T-helper 2 cell treated with Interferon-gamma antibody and Interleukin-4, amounts not matched to agents 5 μg/mL and 100 μg/mL, for 36 hours (primary cell): ENCODE data around the gene PPEF1.
"Not testable (repeated sequence)": the region's sequence is repeated elsewhere in the genome, so short reads cannot be mapped to it uniquely, and the experiment has no call there.

ENCODE experiments used
- DNase-seq: peaks from one replicate; pipeline ENCODE4 v3.0.0; 2021; ENCODE audit warnings: low spot score
- H3K27ac Mint-ChIP-seq: one replicate; pipeline ENCODE4 v1.8.0; 2021; ENCODE audit warnings: mild to moderate bottlenecking, mixed read lengths
- H3K27me3 Mint-ChIP-seq: one replicate; pipeline ENCODE4 v1.8.0; 2021; ENCODE audit warnings: low read depth, mixed read lengths
- H3K36me3 Mint-ChIP-seq: one replicate; pipeline ENCODE4 v1.8.0; 2021; ENCODE audit warnings: low read depth, mixed read lengths
- H3K4me1 Mint-ChIP-seq: one replicate; pipeline ENCODE4 v1.8.0; 2021; ENCODE audit warnings: low read depth, mixed read lengths
- H3K4me3 Mint-ChIP-seq: one replicate; pipeline ENCODE4 v1.8.0; 2022; ENCODE audit warnings: mild to moderate bottlenecking, moderate library complexity, mixed read lengths
- H3K9me3 Mint-ChIP-seq: one replicate; pipeline ENCODE4 v1.8.0; 2021; ENCODE audit warnings: mixed read lengths

Gene PPEF1

DNA sequence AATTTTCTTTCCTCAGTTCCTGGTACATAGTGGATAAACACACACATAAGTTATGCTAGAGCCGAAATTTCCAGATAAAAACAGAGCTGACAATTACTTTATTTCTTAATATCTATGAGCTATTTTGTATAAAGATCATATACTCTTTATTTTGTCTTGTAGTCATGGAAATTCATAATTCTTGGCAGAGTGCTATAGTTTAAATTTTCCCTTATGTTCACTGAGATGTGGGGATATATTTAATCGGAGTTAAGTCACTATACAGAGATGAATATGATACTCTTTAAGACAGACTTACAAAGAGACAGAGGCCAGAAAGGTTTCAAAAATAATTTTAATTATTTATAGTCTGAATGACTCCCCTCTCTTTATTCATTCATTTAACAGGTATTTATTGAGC is 89.7 kb downstream of the PPEF1 start:
- no peaks in the 10 kb centered on the region for H3K36me3 Mint-ChIP-seq
- H3K27me3 Mint-ChIP-seq: no peaks in the 10 kb centered on the region
- H3K4me3 Mint-ChIP-seq: no peak overlapping the region
- H3K27ac Mint-ChIP-seq: no peak overlapping the region
- DNase-seq: no peak
- no peaks in the 10 kb centered on the region for H3K4me1 Mint-ChIP-seq
- H3K9me3 Mint-ChIP-seq: no peaks in the 10 kb centered on the region

DNA sequence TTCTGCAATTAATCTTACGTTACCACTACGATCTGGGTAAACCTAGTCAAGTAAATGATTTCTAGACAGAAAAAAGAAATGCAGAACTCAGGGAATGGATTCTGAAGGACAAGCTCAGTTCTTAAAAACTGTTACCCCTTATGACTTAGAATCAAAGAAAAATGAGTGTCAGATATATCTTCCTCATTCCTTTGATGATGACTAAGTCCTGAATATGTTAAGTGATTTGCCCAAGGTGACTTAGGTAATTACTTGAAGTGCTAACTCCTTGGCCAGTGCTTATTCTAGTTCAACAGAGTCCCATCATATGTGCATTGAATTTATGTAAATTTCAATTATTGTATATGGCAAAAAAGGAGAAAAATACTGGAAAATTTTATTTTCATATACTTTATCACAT is 92.5 kb downstream of the PPEF1 start:
- Mint-ChIP-seq H3K4me3 (no peak overlapping the region), H3K4me1 (no peaks in the 10 kb centered on the region), H3K36me3 (no peaks in the 10 kb centered on the region), H3K9me3 (no peaks in the 10 kb centered on the region), H3K27ac (no peak overlapping the region), H3K27me3 (no peaks in the 10 kb centered on the region)
- DNase-seq: no peak

DNA sequence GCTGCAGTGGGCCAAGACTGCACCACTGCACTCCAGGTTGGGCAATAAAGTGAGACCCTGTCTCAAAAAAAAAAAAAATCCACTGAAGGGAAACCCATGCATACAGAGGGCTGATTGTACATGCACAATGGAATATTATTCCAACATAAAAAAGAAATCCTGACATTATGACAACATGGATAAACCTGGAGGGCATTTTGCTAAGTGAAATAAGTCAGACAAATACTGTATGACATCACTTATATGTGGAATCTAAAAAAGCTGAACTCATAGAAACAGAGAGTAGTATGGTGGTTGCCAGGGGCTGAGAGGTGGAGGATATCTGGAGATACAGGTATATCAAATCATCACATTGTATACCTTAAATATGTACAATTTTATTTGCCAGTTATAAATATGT is 102.2 kb downstream of the PPEF1 start:
- Mint-ChIP-seq H3K27ac (no peak overlapping the region), H3K4me3 (no peak overlapping the region), H3K27me3 (no peaks in the 10 kb centered on the region), H3K4me1 (no peaks in the 10 kb centered on the region), H3K36me3 (no peaks in the 10 kb centered on the region), H3K9me3 (no peaks in the 10 kb centered on the region)
- DNase-seq: no peak

DNA sequence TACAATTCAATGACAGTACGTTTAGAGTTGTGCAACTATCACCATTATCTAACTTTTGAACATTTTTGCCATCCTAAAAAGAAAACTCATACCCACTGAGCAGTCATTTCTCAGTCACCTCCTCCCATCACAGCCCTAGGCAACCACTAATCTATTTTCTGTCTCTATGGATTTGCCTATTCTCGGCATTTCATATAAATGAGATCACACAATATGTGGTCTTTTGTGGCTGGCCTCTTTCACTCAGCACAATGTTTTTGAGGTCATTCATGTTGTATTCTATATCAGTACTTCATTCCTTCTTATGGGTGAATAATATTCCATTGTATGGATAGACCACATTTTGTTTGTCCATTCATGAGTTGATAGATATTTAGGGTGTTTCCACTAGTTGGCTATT is 103.0 kb downstream of the PPEF1 start:
- no peaks in the 10 kb centered on the region for H3K9me3 Mint-ChIP-seq
- no peak overlapping the region for H3K4me3 Mint-ChIP-seq
- H3K36me3 Mint-ChIP-seq: no peaks in the 10 kb centered on the region
- no peak overlapping the region for H3K27ac Mint-ChIP-seq
- no peak for DNase-seq
- H3K27me3 Mint-ChIP-seq: no peaks in the 10 kb centered on the region
- H3K4me1 Mint-ChIP-seq: no peaks in the 10 kb centered on the region

DNA sequence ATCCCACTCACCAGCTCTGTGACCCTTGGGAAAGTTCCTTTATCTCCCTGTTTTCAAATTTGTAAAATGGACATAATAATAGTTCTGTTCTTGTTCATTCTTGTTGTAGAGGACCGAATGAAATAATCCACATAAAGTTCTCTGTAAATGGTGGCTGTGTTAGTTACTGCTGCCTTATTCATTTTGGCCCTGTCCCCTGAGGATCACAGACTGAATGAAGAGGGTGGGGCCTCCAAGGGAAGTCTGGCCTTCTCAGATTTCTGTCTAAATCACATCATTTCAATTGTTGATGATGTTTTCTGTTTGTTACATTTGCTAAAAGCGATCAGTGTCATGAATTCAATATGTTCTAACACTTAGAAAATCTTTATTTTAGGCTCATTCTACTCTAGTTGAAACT is 117.9 kb downstream of the PPEF1 start:
- no peak for DNase-seq
- no peaks in the 10 kb centered on the region for H3K9me3 Mint-ChIP-seq
- H3K27me3 Mint-ChIP-seq: no peaks in the 10 kb centered on the region
- no peaks in the 10 kb centered on the region for H3K36me3 Mint-ChIP-seq
- H3K27ac Mint-ChIP-seq: no peak overlapping the region
- H3K4me3 Mint-ChIP-seq: no peak overlapping the region
- H3K4me1 Mint-ChIP-seq: no peaks in the 10 kb centered on the region

DNA sequence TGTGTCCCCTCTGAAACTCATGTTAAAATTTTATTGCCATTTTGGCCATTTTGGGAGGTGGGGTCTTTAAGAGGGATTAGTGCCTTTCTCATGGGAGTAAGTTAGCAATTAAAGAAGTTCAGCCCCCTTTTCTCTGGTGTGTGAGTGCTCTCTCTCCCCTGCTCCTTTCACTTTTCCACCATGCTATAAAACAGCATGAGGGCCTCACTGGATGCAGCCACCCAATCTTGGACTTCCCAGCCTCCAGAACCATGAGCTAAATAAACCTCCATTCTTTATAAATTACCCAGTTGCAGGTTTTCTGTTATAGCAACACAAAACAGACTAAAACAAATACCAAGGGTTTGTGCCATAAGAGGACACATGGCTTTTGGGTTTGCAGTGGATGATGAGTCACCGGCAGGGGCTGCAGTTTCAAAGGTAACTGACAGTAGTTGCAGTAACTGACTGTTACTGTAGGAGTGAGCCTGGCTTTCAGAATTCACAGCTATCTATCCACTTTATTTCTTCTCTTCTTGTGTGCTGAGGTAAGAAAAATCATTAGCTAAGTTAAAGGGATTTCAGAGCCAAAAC is 121.5 kb downstream of the PPEF1 start:
- no peaks in the 10 kb centered on the region for H3K36me3 Mint-ChIP-seq

DNA sequence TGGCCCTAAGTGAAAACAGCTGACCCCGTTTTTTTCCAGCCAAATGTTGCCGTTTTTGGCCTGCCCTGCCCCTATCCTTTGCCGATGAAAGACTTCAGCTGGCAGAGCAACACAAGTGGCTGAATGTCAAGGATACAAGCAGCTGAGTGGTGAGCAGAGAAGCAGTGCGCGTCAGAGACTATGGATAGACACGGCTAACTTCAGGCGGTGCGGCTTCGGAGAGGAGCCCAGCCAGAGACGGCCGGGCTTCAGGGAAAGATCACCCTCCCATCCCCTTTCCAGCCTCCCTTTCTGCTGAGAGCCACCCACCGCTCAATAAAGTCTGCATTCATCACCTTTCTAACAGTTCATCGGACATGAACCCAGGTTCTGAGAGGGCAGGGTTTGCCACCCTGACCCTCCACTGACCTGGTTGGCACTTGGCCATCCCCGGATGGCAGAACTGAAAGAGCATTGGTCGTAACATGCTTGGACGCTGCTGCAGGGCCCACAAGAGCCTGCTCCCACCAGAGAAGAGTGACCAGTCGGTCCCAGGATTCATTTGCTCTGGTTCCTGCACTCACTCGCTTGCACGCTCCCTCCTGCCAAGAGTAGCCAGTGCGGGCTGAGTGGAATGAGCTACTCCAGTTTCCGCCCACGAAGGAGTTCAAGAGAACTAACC is 125.8 kb downstream of the PPEF1 start:
- Mint-ChIP-seq H3K4me1 (no peaks in the 10 kb centered on the region), H3K9me3 (no peaks in the 10 kb centered on the region), H3K27me3 (no peaks in the 10 kb centered on the region), H3K36me3 (no peaks in the 10 kb centered on the region), H3K27ac (no peak overlapping the region), H3K4me3 (no peak overlapping the region)
- no peak for DNase-seq

More for the DNA sequence above, 121.5 kb downstream of the PPEF1 start:
- no peaks in the 10 kb centered on the region for H3K9me3 Mint-ChIP-seq
- DNase-seq: no peak
- no peak overlapping the region for H3K27ac Mint-ChIP-seq
- no peak overlapping the region for H3K4me3 Mint-ChIP-seq
- no peaks in the 10 kb centered on the region for H3K4me1 Mint-ChIP-seq
- no peaks in the 10 kb centered on the region for H3K27me3 Mint-ChIP-seq

DNA sequence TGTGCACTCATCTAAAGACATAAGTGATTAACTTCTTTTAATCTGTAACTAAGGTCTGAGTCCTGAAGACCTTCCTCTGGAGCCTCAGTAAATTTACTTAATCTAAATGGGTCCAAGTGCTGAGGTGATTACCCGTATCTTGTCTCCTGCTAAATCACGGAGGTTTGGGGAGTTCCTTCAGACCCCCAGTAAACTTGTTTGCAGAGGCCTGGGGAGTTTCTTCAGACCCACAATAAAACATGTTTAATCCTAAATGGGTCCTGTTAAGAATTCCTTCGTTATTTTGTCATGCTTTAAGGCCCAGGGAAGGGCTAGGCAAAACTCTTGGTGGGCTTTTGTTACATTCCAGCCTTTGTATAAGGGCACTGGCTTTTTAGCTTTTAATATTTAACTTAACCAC is 140.5 kb downstream of the PPEF1 start:
- not testable (repeated sequence) for H3K9me3 Mint-ChIP-seq, H3K4me1 Mint-ChIP-seq, H3K27ac Mint-ChIP-seq, H3K36me3 Mint-ChIP-seq, H3K27me3 Mint-ChIP-seq, H3K4me3 Mint-ChIP-seq, DNase-seq

DNA sequence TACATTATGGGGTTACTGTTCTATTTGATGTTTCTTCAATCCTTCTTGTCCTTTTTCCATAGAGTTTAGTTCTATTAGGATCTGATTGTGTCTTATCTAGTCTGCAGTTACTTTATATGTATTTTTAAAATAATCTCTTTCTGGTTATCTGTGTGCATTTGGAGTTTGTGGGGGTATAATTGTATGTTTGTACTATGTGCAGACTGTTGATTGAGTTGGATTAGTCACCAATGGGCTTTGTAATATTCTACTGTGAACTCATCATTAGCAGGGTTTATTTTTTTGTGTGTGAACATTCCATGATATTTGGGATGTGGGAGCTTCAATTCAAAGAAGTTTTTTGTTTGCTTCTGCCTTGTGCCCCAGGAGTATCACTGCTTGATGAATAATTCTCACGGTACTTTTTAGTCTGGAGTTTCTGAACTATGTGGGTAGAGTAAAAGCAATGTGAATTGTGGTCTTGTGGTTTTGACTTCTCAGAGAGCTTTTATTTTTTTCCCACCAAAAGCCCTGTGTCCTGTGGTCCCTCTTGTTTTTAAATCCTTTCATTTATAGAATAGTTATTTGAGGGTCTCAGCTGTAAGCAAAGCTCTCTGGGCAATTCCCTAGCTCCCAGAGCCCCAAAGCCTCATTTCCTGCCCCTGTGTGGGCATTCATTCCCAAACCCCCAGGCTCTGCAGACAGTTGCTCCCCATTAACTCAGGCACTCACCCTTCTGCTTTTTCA is 148.6 kb downstream of the PPEF1 start:
- H3K4me3 Mint-ChIP-seq: no peak overlapping the region
- no peak overlapping the region for H3K27ac Mint-ChIP-seq
- no peaks in the 10 kb centered on the region for H3K36me3 Mint-ChIP-seq
- H3K4me1 Mint-ChIP-seq: no peaks in the 10 kb centered on the region
- DNase-seq: no peak
- no peaks in the 10 kb centered on the region for H3K9me3 Mint-ChIP-seq
- H3K27me3 Mint-ChIP-seq: no peaks in the 10 kb centered on the region

DNA sequence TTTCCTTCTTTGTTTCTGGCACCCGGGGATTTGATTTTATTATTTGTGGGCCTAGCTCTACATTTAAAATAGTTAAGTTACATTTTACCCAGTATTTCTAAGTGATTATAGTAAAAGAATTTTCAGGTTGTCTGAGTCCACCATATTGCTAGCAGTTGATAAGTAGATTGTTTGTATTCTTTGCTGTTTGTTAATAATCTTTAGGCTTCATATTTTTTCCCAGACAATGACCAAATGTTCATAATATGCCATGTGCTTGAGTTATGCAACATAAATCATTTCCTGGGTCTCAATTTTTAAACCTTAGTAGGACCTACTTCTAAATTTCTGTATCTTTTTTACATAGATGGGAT is 149.2 kb downstream of the PPEF1 start:
- DNase-seq: no peak
- H3K27me3 Mint-ChIP-seq: no peaks in the 10 kb centered on the region
- H3K27ac Mint-ChIP-seq: no peak overlapping the region
- H3K9me3 Mint-ChIP-seq: no peaks in the 10 kb centered on the region
- H3K4me3 Mint-ChIP-seq: no peak overlapping the region
- no peaks in the 10 kb centered on the region for H3K4me1 Mint-ChIP-seq
- no peaks in the 10 kb centered on the region for H3K36me3 Mint-ChIP-seq

DNA sequence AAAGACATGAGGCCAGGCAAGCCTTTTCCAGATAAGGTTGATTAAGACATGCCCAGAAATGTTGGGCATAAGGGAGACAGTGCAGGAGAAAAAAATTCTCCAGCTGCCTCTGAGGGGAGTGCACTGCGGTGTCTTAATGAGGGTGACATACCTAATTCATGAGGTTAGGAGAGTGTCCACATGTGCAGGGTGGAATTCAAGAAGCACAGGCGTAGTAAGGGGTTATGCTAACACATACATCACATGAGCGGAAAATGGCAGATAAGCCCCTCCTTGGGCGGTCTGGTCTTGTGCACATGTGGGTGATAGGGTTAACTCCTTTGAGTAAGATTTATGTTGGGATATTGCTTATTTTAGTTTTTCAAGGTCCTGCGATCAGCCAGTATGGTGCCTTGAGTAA is 154.1 kb downstream of the PPEF1 start:
- H3K27me3 Mint-ChIP-seq: no peaks in the 10 kb centered on the region
- no peak overlapping the region for H3K27ac Mint-ChIP-seq
- H3K9me3 Mint-ChIP-seq: no peaks in the 10 kb centered on the region
- no peak for DNase-seq
- H3K4me3 Mint-ChIP-seq: no peak overlapping the region
- H3K36me3 Mint-ChIP-seq: no peaks in the 10 kb centered on the region
- H3K4me1 Mint-ChIP-seq: no peaks in the 10 kb centered on the region

DNA sequence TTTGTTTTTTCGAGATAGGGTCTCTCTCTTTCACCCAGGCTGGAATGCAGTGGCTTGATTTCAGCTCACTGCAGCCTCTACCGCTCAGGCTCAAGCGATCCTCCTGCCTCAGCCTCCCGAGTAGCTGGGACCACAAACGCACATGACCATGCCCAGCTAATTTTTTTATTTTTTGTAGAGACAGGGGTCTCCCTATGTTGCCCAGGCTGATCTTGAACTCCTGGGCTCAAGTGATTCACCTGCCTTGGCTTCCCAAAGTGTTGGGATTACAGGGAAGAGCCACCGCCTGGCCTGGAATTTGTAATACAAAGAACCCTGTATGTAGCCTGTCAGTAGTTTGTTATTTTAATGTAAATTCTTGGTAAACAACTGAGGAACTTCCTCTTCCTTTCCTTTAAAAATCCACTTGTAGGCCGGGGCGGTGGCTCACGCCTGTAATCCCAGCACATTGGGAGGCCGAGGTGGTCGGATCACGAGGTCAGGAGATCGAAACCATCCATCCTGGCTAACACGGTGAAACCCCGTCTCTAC is 157.0 kb downstream of the PPEF1 start:
- DNase-seq: no peak
- Mint-ChIP-seq H3K27me3 (no peaks in the 10 kb centered on the region), H3K4me3 (no peak overlapping the region), H3K4me1 (no peaks in the 10 kb centered on the region), H3K27ac (no peak overlapping the region), H3K36me3 (no peaks in the 10 kb centered on the region), H3K9me3 (no peaks in the 10 kb centered on the region)

DNA sequence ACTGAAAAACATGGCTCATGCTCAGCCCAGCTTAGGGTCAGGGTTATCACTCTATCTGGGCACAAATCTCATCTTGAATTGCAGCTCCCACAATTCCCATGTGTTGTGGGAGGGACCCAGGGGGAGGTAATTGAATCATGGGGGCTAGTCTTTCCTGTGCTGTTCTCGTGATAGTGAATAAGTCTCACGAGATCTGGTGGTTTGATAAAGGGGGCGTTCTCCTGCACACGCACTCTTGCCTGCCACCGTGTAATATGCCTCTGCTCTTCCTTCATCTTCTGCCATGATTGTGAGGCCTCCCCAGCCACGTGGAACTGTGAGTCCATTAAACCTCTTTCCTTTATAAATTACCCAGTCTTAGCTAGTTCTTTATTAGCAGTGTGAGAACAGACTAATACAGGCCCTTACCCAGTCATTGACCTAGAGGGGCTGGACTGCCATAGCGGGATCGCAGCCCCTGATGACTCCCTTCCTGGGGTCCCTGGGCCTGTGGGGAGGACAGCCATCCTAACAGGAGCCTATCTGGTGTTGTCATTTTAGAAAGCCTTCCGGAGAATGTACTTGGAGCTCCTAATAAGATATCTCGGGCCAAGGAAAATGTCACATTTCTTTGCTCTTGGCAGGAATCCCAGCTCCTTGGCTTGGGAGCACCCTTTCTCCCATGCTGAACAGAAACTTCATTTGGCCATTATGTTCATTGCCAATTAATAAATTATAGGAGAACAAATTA is 163.9 kb downstream of the PPEF1 start:
- no peaks in the 10 kb centered on the region for H3K36me3 Mint-ChIP-seq
- no peak overlapping the region for H3K4me3 Mint-ChIP-seq
- no peaks in the 10 kb centered on the region for H3K27me3 Mint-ChIP-seq
- no peak overlapping the region for H3K27ac Mint-ChIP-seq
- no peaks in the 10 kb centered on the region for H3K4me1 Mint-ChIP-seq
- no peak for DNase-seq
- no peaks in the 10 kb centered on the region for H3K9me3 Mint-ChIP-seq

DNA sequence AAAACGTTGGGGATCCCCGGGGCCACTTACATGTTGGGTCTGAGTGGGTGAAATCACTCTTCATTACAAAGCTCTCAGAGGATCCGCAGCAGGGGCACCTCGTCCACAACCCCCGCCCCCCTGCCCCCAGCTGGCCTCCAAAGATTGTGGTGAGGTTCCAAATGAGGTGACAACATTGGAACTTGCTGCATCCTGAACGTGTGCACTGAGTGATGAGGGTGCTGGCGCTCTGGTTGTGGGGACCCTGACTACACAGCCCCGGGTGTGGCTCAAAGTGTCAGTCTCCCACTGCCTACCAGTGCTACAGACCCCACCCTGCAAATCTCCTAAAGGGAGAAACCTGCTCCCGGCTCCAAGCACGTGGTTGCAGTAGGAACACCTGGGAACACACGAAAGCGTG is 164.5 kb downstream of the PPEF1 start:
- Mint-ChIP-seq H3K36me3 (no peaks in the 10 kb centered on the region), H3K4me3 (no peak overlapping the region), H3K27ac (no peak overlapping the region), H3K27me3 (no peaks in the 10 kb centered on the region), H3K4me1 (no peaks in the 10 kb centered on the region), H3K9me3 (no peaks in the 10 kb centered on the region)
- DNase-seq: no peak
